SHP77 treated with DMSO at 0.1 percent for 48 hours (cell line): ENCODE data around the gene C1orf226.

Source experiments
- DNase-seq: peaks from one replicate; lab custom pipeline; 2025; lab: John Stamatoyannopoulos, UW

The C1orf226 gene

GRCh38 chr1:162365284-162366020 lies 16.1 kb upstream of the C1orf226 start:
- no peak for DNase-seq

- DNase-seq: no peak
These were observed 15.4 kb upstream of the C1orf226 start for GRCh38 chr1:162366149-162366548.

- no peak for DNase-seq
These were observed 14.9 kb upstream of the C1orf226 start for GRCh38 chr1:162366671-162367070.

- DNase-seq: no peak
These were observed 14.5 kb upstream of the C1orf226 start for GRCh38 chr1:162367073-162367472.

GRCh38 chr1:162367772-162368171 lies 13.8 kb upstream of the C1orf226 start:
- no peak for DNase-seq

- no peak for DNase-seq
These were observed 13.1 kb upstream of the C1orf226 start for GRCh38 chr1:162368451-162368850.

- no peak for DNase-seq
These were observed 12.0 kb upstream of the C1orf226 start for GRCh38 chr1:162369571-162369970.

- DNase-seq: no peak
These were observed 11.4 kb upstream of the C1orf226 start for GRCh38 chr1:162370161-162370560.

GRCh38 chr1:162370721-162371120 lies 10.8 kb upstream of the C1orf226 start:
- no peak for DNase-seq

GRCh38 chr1:162371611-162372010 lies 9.9 kb upstream of the C1orf226 start:
- no peak for DNase-seq

GRCh38 chr1:162372159-162373071 lies 9.1 kb upstream of the C1orf226 start:
- no peak for DNase-seq

- DNase-seq: no peak
These were observed 8.5 kb upstream of the C1orf226 start for GRCh38 chr1:162373072-162373427.

- DNase-seq: no peak
These were observed 7.8 kb upstream of the C1orf226 start for GRCh38 chr1:162373541-162374260.

GRCh38 chr1:162374406-162374805 lies 7.1 kb upstream of the C1orf226 start:
- DNase-seq: no peak

- no peak for DNase-seq
These were observed 6.1 kb upstream of the C1orf226 start for GRCh38 chr1:162375463-162375862.

GRCh38 chr1:162376691-162377090 lies 4.8 kb upstream of the C1orf226 start, which contains the start of gene SPATA46:
Gene SPATA46, minus strand, starts transcription at chr1:162376854. Its CDS starts 64 bp downstream, at chr1:162376790.
- no peak for DNase-seq

- no peak for DNase-seq
These were observed 1.3 kb upstream of the C1orf226 start for GRCh38 chr1:162380061-162380846.

- DNase-seq: no peak
These were observed 618 bp downstream of the C1orf226 start for GRCh38 chr1:162381941-162382750.

GRCh38 chr1:162383091-162383490 lies 1.6 kb downstream of the C1orf226 start:
- no peak for DNase-seq

- no peak for DNase-seq
These were observed 2.0 kb downstream of the C1orf226 start for GRCh38 chr1:162383516-162383915.

- DNase-seq: no peak
These were observed 2.6 kb downstream of the C1orf226 start for GRCh38 chr1:162384116-162384515.
